Uterus (tissue), 2 donors: ENCODE data around the gene TPCN1.

Source experiments
- POLR2A ChIP-seq, 2 donors: fragments of 450-650 bp; IDR thresholded peaks; one replicate each; pipeline ENCODE4 v1.6.1; 2016; ENCODE audit warnings: antibody characterized with exemption in 2 of 2, mild to moderate bottlenecking in 1 of 2, moderate library complexity in 1 of 2
- TF ChIP-seq, protein P1 (sequence below), 4 experiments: fragments of 200-600 bp in 2 of 4; fragments of 450-650 bp in 2 of 4; sonication (generic) in 2 of 4; IDR thresholded peaks; one replicate each; pipeline ENCODE4 v1.5.1; 2016 to 2019; ENCODE audit warnings: antibody characterized with exemption in 4 of 4, mild to moderate bottlenecking in 2 of 4, moderate library complexity in 1 of 4

DNA sequence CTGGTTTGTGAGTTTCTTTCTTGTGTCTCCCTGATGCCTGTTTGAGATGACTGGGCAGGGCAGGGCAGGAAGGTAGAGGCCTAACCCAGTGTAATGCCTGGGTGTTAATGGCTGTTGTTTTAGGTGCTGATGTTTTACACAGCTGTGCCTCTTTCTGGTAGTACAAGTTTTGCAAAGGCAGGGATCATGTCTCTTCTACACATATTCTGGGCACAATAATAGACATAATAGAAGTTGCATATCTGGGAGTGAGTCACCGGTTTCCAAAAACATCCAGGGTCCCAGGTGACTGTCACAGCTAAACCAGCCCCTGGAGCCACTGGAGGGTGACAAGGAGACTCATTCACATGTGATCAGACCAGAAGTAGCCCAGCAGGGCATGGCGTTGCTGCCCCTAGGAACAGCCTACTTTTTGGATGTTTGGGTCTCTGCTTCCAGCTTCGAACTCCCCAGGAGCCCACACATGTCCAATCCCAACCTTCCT lies 18.1 kb downstream of the TPCN1 start:
- TF ChIP-seq, protein P1, sequence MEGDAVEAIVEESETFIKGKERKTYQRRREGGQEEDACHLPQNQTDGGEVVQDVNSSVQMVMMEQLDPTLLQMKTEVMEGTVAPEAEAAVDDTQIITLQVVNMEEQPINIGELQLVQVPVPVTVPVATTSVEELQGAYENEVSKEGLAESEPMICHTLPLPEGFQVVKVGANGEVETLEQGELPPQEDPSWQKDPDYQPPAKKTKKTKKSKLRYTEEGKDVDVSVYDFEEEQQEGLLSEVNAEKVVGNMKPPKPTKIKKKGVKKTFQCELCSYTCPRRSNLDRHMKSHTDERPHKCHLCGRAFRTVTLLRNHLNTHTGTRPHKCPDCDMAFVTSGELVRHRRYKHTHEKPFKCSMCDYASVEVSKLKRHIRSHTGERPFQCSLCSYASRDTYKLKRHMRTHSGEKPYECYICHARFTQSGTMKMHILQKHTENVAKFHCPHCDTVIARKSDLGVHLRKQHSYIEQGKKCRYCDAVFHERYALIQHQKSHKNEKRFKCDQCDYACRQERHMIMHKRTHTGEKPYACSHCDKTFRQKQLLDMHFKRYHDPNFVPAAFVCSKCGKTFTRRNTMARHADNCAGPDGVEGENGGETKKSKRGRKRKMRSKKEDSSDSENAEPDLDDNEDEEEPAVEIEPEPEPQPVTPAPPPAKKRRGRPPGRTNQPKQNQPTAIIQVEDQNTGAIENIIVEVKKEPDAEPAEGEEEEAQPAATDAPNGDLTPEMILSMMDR (IDR thresholded peaks at IDR 0.05) = no peak
- TF ChIP-seq POLR2A (IDR thresholded peaks at IDR 0.05) = no peak
